Astrocyte (in vitro differentiated cells and primary cell): ENCODE measurements around the gene C17orf107. TPM values are rescaled to one million over a fixed set of nuclear protein-coding genes. Genes with fewer than 3 reads are reported as not detected.

Experiments used
- total RNA-seq: library from RNA; stranded (reverse); gene quantifications from 2 replicates; pipeline ENCODE4 v1.2.1, GENCODE V29; 2021

C17orf107 gene
- total RNA-seq, 1 donor from 2014 or later: 2.2 TPM

Other genes starting within 250 kb of the C17orf107 start
- 51.6 and 52.7 TPM in 2 replicates for gene PELP1, start 195.4 kb upstream of the C17orf107 start, total RNA-seq
- gene ARRB2, start 188.9 kb upstream of the C17orf107 start, total RNA-seq: 6.3 and 10.3 TPM in 2 replicates
- 8.5 and 9.9 TPM in 2 replicates for gene MED11, start 168.1 kb upstream of the C17orf107 start, total RNA-seq
- gene ZMYND15, start 159.7 kb upstream of the C17orf107 start, total RNA-seq: 0.09 and 0.12 TPM in 2 replicates
- 2.2 and 3.2 TPM in 2 replicates for gene CXCL16, start 159.6 kb upstream of the C17orf107 start, total RNA-seq
- not detected in 2 replicates for gene TM4SF5, start 127.7 kb upstream of the C17orf107 start, total RNA-seq
- 0.75 TPM in 1 of 2 replicates, not detected in the other for gene VMO1, start 113.2 kb upstream of the C17orf107 start, total RNA-seq
- not detected in 2 replicates for gene GLTPD2, start 110.6 kb upstream of the C17orf107 start, total RNA-seq
- 154 and 161 TPM in 2 replicates for gene PSMB6, start 103.4 kb upstream of the C17orf107 start, total RNA-seq
- 21.4 and 29.3 TPM in 2 replicates for gene PLD2, start 92.4 kb upstream of the C17orf107 start, total RNA-seq
- 51.3 and 63.2 TPM in 2 replicates for gene MINK1, start 66.2 kb upstream of the C17orf107 start, total RNA-seq
- gene CHRNE, start 3.6 kb downstream of the C17orf107 start, total RNA-seq: 0.20 and 0.43 TPM in 2 replicates
- 0.09 TPM in 1 of 2 replicates, not detected in the other for gene GP1BA, start 32.7 kb downstream of the C17orf107 start, total RNA-seq
- gene SLC25A11, start 40.5 kb downstream of the C17orf107 start, total RNA-seq: 36.8 and 43.0 TPM in 2 replicates
- gene RNF167, start 40.7 kb downstream of the C17orf107 start, total RNA-seq: 88.0 and 89.7 TPM in 2 replicates
- 1,246 and 1,346 TPM in 2 replicates for gene PFN1, start 49.0 kb downstream of the C17orf107 start, total RNA-seq
- gene ENO3, start 51.6 kb downstream of the C17orf107 start, total RNA-seq: 12.7 and 20.4 TPM in 2 replicates
- gene SPAG7, start 68.3 kb downstream of the C17orf107 start, total RNA-seq: 57.2 and 60.9 TPM in 2 replicates
- 43.1 and 44.3 TPM in 2 replicates for gene CAMTA2, start 88.1 kb downstream of the C17orf107 start, total RNA-seq
- 0.82 and 1.7 TPM in 2 replicates for gene INCA1, start 98.0 kb downstream of the C17orf107 start, total RNA-seq
- 94.8 and 109 TPM in 2 replicates for gene KIF1C, start 98.4 kb downstream of the C17orf107 start, total RNA-seq
- not detected in 2 replicates for gene SLC52A1, start 135.9 kb downstream of the C17orf107 start, total RNA-seq
- gene ZFP3, start 178.9 kb downstream of the C17orf107 start, total RNA-seq: not detected in 2 replicates
- 7.8 and 9.4 TPM in 2 replicates for gene ZNF232, start 212.3 kb downstream of the C17orf107 start, total RNA-seq
- 0.86 and 1.1 TPM in 2 replicates for gene USP6, start 216.5 kb downstream of the C17orf107 start, total RNA-seq